Stimulated activated CD4-positive, alpha-beta T cell treated with anti-CD3 and anti-CD28 coated beads, Interleukin-15, amount 100 ng/mL, for 1 hour (primary cell): ENCODE measurements around the gene SCN10A.

ENCODE experiments used
- DNase-seq, 2 donors: peaks; one replicate each; pipeline ENCODE4 v3.0.0-alpha.2; 2020; ENCODE audit warnings: low read depth in 1 of 2, low spot score in 1 of 2

Gene SCN10A

GRCh38 chr3:38782148-38782547 is 33.9 kb downstream of the SCN10A start:
- DNase-seq, result no peak

GRCh38 chr3:38773528-38773927 is 42.5 kb downstream of the SCN10A start:
- DNase-seq, result no peak

- no peak for DNase-seq
Observed at GRCh38 chr3:38763569-38763968, 52.4 kb downstream of the SCN10A start.

GRCh38 chr3:38758557-38758956 is 57.5 kb downstream of the SCN10A start:
- no peak for DNase-seq

GRCh38 chr3:38757721-38758120 is 58.3 kb downstream of the SCN10A start:
- no peak for DNase-seq

GRCh38 chr3:38756892-38757291 is 59.1 kb downstream of the SCN10A start:
- no peak for DNase-seq

- DNase-seq, result no peak
Observed at GRCh38 chr3:38755130-38755529, 60.9 kb downstream of the SCN10A start.

GRCh38 chr3:38746641-38747040 is 69.4 kb downstream of the SCN10A start:
- DNase-seq, result no peak

- DNase-seq, result no peak
Observed at GRCh38 chr3:38743043-38743442, 73.0 kb downstream of the SCN10A start.

GRCh38 chr3:38742550-38742949 is 73.5 kb downstream of the SCN10A start:
- no peak for DNase-seq

- DNase-seq, result no peak
Observed at GRCh38 chr3:38740537-38740936, 75.5 kb downstream of the SCN10A start.

GRCh38 chr3:38739931-38740330 is 76.1 kb downstream of the SCN10A start:
- DNase-seq, result no peak

GRCh38 chr3:38739396-38739689 is 76.7 kb downstream of the SCN10A start:
- DNase-seq, result no peak

- no peak for DNase-seq
Observed at GRCh38 chr3:38738630-38739395, 77.2 kb downstream of the SCN10A start.

- no peak for DNase-seq
Observed at GRCh38 chr3:38731522-38731921, 84.5 kb downstream of the SCN10A start.

GRCh38 chr3:38730281-38730680 is 85.7 kb downstream of the SCN10A start:
- no peak for DNase-seq

GRCh38 chr3:38728008-38728407 is 88.0 kb downstream of the SCN10A start:
- DNase-seq, result no peak

- no peak for DNase-seq
Observed at GRCh38 chr3:38726751-38727150, 89.3 kb downstream of the SCN10A start.

GRCh38 chr3:38725726-38726419 is 90.1 kb downstream of the SCN10A start:
- DNase-seq, result no peak

GRCh38 chr3:38724392-38724736 is 91.7 kb downstream of the SCN10A start:
- no peak for DNase-seq

- no peak for DNase-seq
Observed at GRCh38 chr3:38723569-38724391, 92.2 kb downstream of the SCN10A start.
